ENCODE data around the gene KRAS.
"Not testable (repeated sequence)": the region's sequence is repeated elsewhere in the genome, so short reads cannot be mapped to it uniquely, and the experiment has no call there.

KRAS gene

GRCh38 chr12:25250744-25251730 is at the start of gene KRAS:
KRAS (minus strand) TSS chr12:25250929.
- peak; percentile 75 to 91 for DNase-seq

GRCh38 chr12:25296381-25296780 is 45.7 kb upstream of the KRAS start:
- DNase-seq = no peak

- no peak for DNase-seq
These were observed 44.6 kb upstream of the KRAS start for GRCh38 chr12:25295361-25295760.

- DNase-seq = no peak
These were observed 42.9 kb upstream of the KRAS start for GRCh38 chr12:25293653-25294052.

GRCh38 chr12:25292810-25293221 is 42.1 kb upstream of the KRAS start:
- not testable (repeated sequence) for DNase-seq

GRCh38 chr12:25287610-25288009 is 36.9 kb upstream of the KRAS start:
- no peak for DNase-seq

GRCh38 chr12:25286837-25287236 is 36.1 kb upstream of the KRAS start:
- DNase-seq = no peak

GRCh38 chr12:25284024-25284423 is 33.3 kb upstream of the KRAS start:
- no peak for DNase-seq

- no peak for DNase-seq
These were observed 32.3 kb upstream of the KRAS start for GRCh38 chr12:25283006-25283405.

GRCh38 chr12:25280082-25280481 is 29.4 kb upstream of the KRAS start:
- DNase-seq = no peak

- DNase-seq = no peak
These were observed 27.5 kb upstream of the KRAS start for GRCh38 chr12:25278269-25278668.

GRCh38 chr12:25276199-25276937 is 25.6 kb upstream of the KRAS start:
- no peak for DNase-seq

- DNase-seq = no peak
These were observed 20.9 kb upstream of the KRAS start for GRCh38 chr12:25271486-25272098.

- DNase-seq = no peak
These were observed 19.0 kb upstream of the KRAS start for GRCh38 chr12:25269701-25270100.

- no peak for DNase-seq
These were observed 15.8 kb upstream of the KRAS start for GRCh38 chr12:25266497-25266896.

- no peak for DNase-seq
These were observed 14.1 kb upstream of the KRAS start for GRCh38 chr12:25264862-25265261.

- DNase-seq = no peak
These were observed 13.4 kb upstream of the KRAS start for GRCh38 chr12:25264114-25264513.

- DNase-seq = no peak
These were observed 12.9 kb upstream of the KRAS start for GRCh38 chr12:25263594-25263993.

- DNase-seq = no peak
These were observed 11.8 kb upstream of the KRAS start for GRCh38 chr12:25262389-25263074.

GRCh38 chr12:25257590-25258324 is 7.0 kb upstream of the KRAS start:
- DNase-seq = no peak

- DNase-seq = no peak
These were observed 6.1 kb upstream of the KRAS start for GRCh38 chr12:25256826-25257225.

- DNase-seq = no peak
These were observed 5.3 kb upstream of the KRAS start for GRCh38 chr12:25256005-25256404.
